ENCODE results near the gene ACSS1. TPM values are rescaled to one million over a fixed set of nuclear protein-coding genes. Genes with fewer than 3 reads are reported as not detected.

The ACSS1 gene
- total RNA-seq, result 19.5 TPM

GRCh38 chr20:25058051-25058846, at the start of gene ACSS1:
ACSS1 (minus strand) TSS chr20:25058139; CDS start chr20:25058102, 37 bp downstream.
- DNase-seq (ENCODE audit: low spot score in 2 of 2), result peak in 1 of 2 donors; percentile 82
- TF ChIP-seq CTCF (IDR thresholded peaks at IDR 0.05), result no peak
- no peaks in the 10 kb centered on the region for H3K36me3 ChIP-seq
- H3K9me3 ChIP-seq, result no peaks in the 10 kb centered on the region
- intact Hi-C loops (cut with DNase I), result loop anchor here (5.0 to 10.0 kb wide), 9 partner anchors 189 to 1903 kb away; partner anchors contain the start of genes ABHD12, NANP, NXT1 and PYGB
- H3K4me3 ChIP-seq, result peak within 1 kb of the TSS; percentile 90 to 91
- peak within 1 kb of the TSS; percentile 92 to 96 for H3K27ac ChIP-seq
- H3K4me1 ChIP-seq, result peaks cover 29 to 39% of the 10 kb centered on the region in 2 donors
- no peaks in the 10 kb centered on the region for H3K27me3 ChIP-seq

- Histone ChIP-seq H3K4me3 (no peak overlapping the region), H3K9me3 (no peaks in the 10 kb centered on the region), H3K27ac (no peak overlapping the region), H3K4me1 (no peaks in the 10 kb centered on the region), H3K27me3 (no peaks in the 10 kb centered on the region), H3K36me3 (no peaks in the 10 kb centered on the region)
- no peak for TF ChIP-seq CTCF (IDR thresholded peaks at IDR 0.05)
- intact Hi-C loops (cut with DNase I), result no loop called here
- DNase-seq (ENCODE audit: low spot score in 2 of 2), result no peak
These were observed 45.6 kb upstream of the ACSS1 start for GRCh38 chr20:25103526-25103925.

GRCh38 chr20:25100914-25101313, 43.0 kb upstream of the ACSS1 start:
- intact Hi-C loops (cut with DNase I), result no loop called here
- H3K4me1 ChIP-seq, result no peaks in the 10 kb centered on the region
- no peak overlapping the region for H3K4me3 ChIP-seq
- H3K9me3 ChIP-seq, result no peaks in the 10 kb centered on the region
- no peak for DNase-seq (ENCODE audit: low spot score in 2 of 2)
- H3K27ac ChIP-seq, result no peak overlapping the region
- no peak for TF ChIP-seq CTCF (IDR thresholded peaks at IDR 0.05)
- no peaks in the 10 kb centered on the region for H3K36me3 ChIP-seq
- H3K27me3 ChIP-seq, result no peaks in the 10 kb centered on the region

GRCh38 chr20:25099601-25100140, 41.7 kb upstream of the ACSS1 start:
- DNase-seq (ENCODE audit: low spot score in 2 of 2), result no peak
- no peaks in the 10 kb centered on the region for H3K27me3 ChIP-seq
- intact Hi-C loops (cut with DNase I), result no loop called here
- no peak overlapping the region for H3K4me3 ChIP-seq
- H3K27ac ChIP-seq, result no peak overlapping the region
- no peaks in the 10 kb centered on the region for H3K9me3 ChIP-seq
- H3K36me3 ChIP-seq, result no peaks in the 10 kb centered on the region
- no peak for TF ChIP-seq CTCF (IDR thresholded peaks at IDR 0.05)
- H3K4me1 ChIP-seq, result no peaks in the 10 kb centered on the region

DNA sequence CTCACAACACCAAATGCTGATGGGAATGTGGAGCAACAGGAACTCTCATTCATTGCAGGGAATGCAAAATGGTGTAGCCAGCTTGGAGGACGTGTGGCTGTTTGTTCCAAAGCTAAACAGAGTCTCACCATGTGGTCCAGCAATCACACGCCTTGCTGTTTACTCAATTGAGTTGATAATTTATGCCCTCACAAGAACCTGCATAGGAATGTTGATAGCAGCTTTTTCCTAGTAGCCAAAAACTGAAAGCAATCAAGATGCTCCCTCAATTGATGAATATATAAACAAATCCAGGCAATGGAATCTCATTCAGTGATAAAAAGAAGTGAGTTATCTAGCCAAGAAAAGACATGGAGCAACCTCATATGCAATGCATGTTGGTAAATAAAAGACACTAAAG, 39.6 kb upstream of the ACSS1 start:
- no peaks in the 10 kb centered on the region for H3K9me3 ChIP-seq
- intact Hi-C loops (cut with DNase I), result no loop called here
- no peaks in the 10 kb centered on the region for H3K36me3 ChIP-seq
- H3K4me3 ChIP-seq, result no peak overlapping the region
- no peak for DNase-seq (ENCODE audit: low spot score in 2 of 2)
- H3K4me1 ChIP-seq, result no peaks in the 10 kb centered on the region
- H3K27ac ChIP-seq, result no peak overlapping the region
- no peaks in the 10 kb centered on the region for H3K27me3 ChIP-seq
- TF ChIP-seq CTCF (IDR thresholded peaks at IDR 0.05), result no peak

Data from ascending aorta (tissue), 2 donors.